Endothelial cell of umbilical vein (primary cell): ENCODE results near the gene PTBP3. TPM values are rescaled to one million over a fixed set of nuclear protein-coding genes. Genes with fewer than 3 reads are reported as not detected.

ENCODE experiments used
- BruUV-seq: library from RNA; stranded (reverse); fragments of 400-500 nt; replicated peaks from 2 replicates; lab custom pipeline; 2021; lab: Mats Ljungman, UMichigan
- CTCF ChIA-PET: fragments of 300-600, 350-600 bp; sonication (Branson Sonifier 250); formaldehyde crosslinking; loops from one replicate; lab custom pipeline; 2021; ENCODE audit warnings: antibody characterized with exemption, inconsistent platforms; lab: Charles Lee
- POLR2A ChIA-PET: fragments of 300-600, 350-600 bp; sonication (Branson Sonifier 250); formaldehyde crosslinking; loops from one replicate; lab custom pipeline; 2021; ENCODE audit warnings: antibody characterized with exemption, inconsistent platforms; lab: Charles Lee
- DNase-seq: peaks from one replicate; pipeline ENCODE4 v3.0.0-alpha.2; 2011; ENCODE audit warnings: low read depth, low spot score
- FAIRE-seq: peaks from 2 replicates; lab custom pipeline; 2011; peaks lifted over from hg19 to GRCh38; lab: Jason Lieb, UNC
- H2AFZ ChIP-seq: 2 replicates; pipeline ENCODE4 v1.6.0; 2012; ENCODE audit warnings: low read depth, low read length, control low read depth, inconsistent platforms
- H3K27ac ChIP-seq: 2 replicates; pipeline ENCODE4 v1.5.1; 2011; ENCODE audit warnings: low read depth, mild to moderate bottlenecking, control low read depth, low read length, moderate library complexity; ENCODE audit not compliant: insufficient read depth
- H3K27me3 ChIP-seq, 2 experiments: 2 replicates each; pipeline versions ENCODE4 v1.6.0 to v1.6.1; 2011; ENCODE audit warnings: low read length in 2 of 2, mixed read lengths in 1 of 2; ENCODE audit not compliant: control insufficient read depth in 2 of 2, insufficient read depth in 2 of 2
- H3K36me3 ChIP-seq, 2 experiments: 2 replicates in 1 of 2; 3 replicates in 1 of 2; pipeline ENCODE4 v1.5.1; 2011; ENCODE audit warnings: low read length in 2 of 2, mild to moderate bottlenecking in 1 of 2, moderate library complexity in 1 of 2; ENCODE audit not compliant: control insufficient read depth in 2 of 2, insufficient read depth in 2 of 2; ENCODE audit errors: extremely low read depth in 1 of 2
- H3K4me1 ChIP-seq: 3 replicates; pipeline ENCODE4 v1.5.1; 2011; ENCODE audit warnings: mild to moderate bottlenecking, low read length; ENCODE audit not compliant: control insufficient read depth, insufficient read depth; ENCODE audit errors: extremely low read depth
- H3K4me2 ChIP-seq: 2 replicates; pipeline ENCODE4 v1.6.1; 2011; ENCODE audit warnings: low read length, control low read depth, mixed read lengths; ENCODE audit not compliant: insufficient read depth
- H3K4me3 ChIP-seq, 3 experiments: fragments of 200-600 bp in 1 of 3; sonication (generic), shearing (Covaris generic) in 1 of 3; replicated peaks in 1 of 3; 2 replicates each; pipeline ENCODE4 v1.5.1; 2011 to 2016; ENCODE audit warnings: control low read depth in 3 of 3, low read length in 3 of 3, mild to moderate bottlenecking in 2 of 3, inconsistent platforms in 1 of 3, low read depth in 1 of 3, moderate library complexity in 1 of 3; ENCODE audit not compliant: insufficient read depth in 1 of 3
- H3K79me2 ChIP-seq: 2 replicates; pipeline ENCODE4 v1.6.0; 2012; ENCODE audit warnings: low read length, inconsistent platforms; ENCODE audit not compliant: control insufficient read depth, insufficient read depth
- H3K9ac ChIP-seq: replicated peaks from 2 replicates; pipeline ENCODE3; 2011; ENCODE audit warnings: low read length, control low read depth; ENCODE audit not compliant: insufficient read depth; ENCODE audit errors: extremely low read depth
- H3K9me1 ChIP-seq: replicated peaks from 3 replicates; pipeline ENCODE4 v1.6.0; 2011; ENCODE audit warnings: mild to moderate bottlenecking, low read length; ENCODE audit not compliant: control insufficient read depth, insufficient read depth; ENCODE audit errors: extremely low read depth
- H3K9me3 ChIP-seq: replicated peaks from 2 replicates; pipeline ENCODE4 v1.5.1; 2012; ENCODE audit warnings: low read length, inconsistent platforms; ENCODE audit not compliant: control insufficient read depth, insufficient read depth
- H4K20me1 ChIP-seq: replicated peaks from 2 replicates; pipeline ENCODE3; 2011; ENCODE audit warnings: mild to moderate bottlenecking, low read length; ENCODE audit not compliant: control insufficient read depth, insufficient read depth; ENCODE audit errors: extremely low read depth
- CTCF ChIP-seq, 2 donors: IDR thresholded peaks; 1 replicate in 1 of 2; 2 replicates in 1 of 2; pipeline ENCODE4 v1.5.1; 2011; ENCODE audit warnings: low read length in 2 of 2, mild to moderate bottlenecking in 2 of 2, moderate library complexity in 2 of 2, control low read depth in 1 of 2, inconsistent platforms in 1 of 2, low read depth in 1 of 2; ENCODE audit not compliant: insufficient read depth in 1 of 2; ENCODE audit errors: extremely low read depth in 1 of 2
- EZH2 ChIP-seq: IDR thresholded peaks from 2 replicates; pipeline ENCODE4 v1.6.1; 2012; ENCODE audit warnings: borderline replicate concordance, low read depth, mild to moderate bottlenecking, moderate library complexity, low read length, inconsistent platforms; ENCODE audit not compliant: severe bottlenecking
- FOS ChIP-seq: IDR thresholded peaks from 2 replicates; pipeline ENCODE4 v1.6.1; 2011; ENCODE audit warnings: mild to moderate bottlenecking, low read length, moderate library complexity, borderline replicate concordance; ENCODE audit not compliant: insufficient read depth
- GATA2 ChIP-seq: IDR thresholded peaks from 2 replicates; pipeline ENCODE4 v1.7.0; 2011; ENCODE audit warnings: low read depth, mild to moderate bottlenecking, moderate library complexity, mixed read lengths, low read length; ENCODE audit not compliant: insufficient read length, insufficient read depth
- JUN ChIP-seq: IDR thresholded peaks from 2 replicates; pipeline ENCODE4 v1.6.1; 2011; ENCODE audit warnings: borderline replicate concordance, low read depth; ENCODE audit not compliant: insufficient read length, insufficient read depth
- MAX ChIP-seq: IDR thresholded peaks from 2 replicates; pipeline ENCODE4 v1.6.1; 2011; ENCODE audit not compliant: insufficient read depth, insufficient read length
- MYC ChIP-seq: IDR thresholded peaks from one replicate; pipeline ENCODE4 v1.6.1; 2011; ENCODE audit warnings: mild to moderate bottlenecking, low read depth, low read length
- POLR2A ChIP-seq: IDR thresholded peaks from 2 replicates; pipeline ENCODE4 v1.6.1; 2012; ENCODE audit warnings: low read depth, mild to moderate bottlenecking, control low read depth, low read length
- POLR2AphosphoS5 ChIP-seq: IDR thresholded peaks from 2 replicates; pipeline ENCODE4 v1.6.1; 2012; ENCODE audit warnings: low read depth, mild to moderate bottlenecking, control low read depth, low read length, moderate library complexity; ENCODE audit not compliant: insufficient read depth
- dilution Hi-C: fragments of 300-500 bp; cut with MboI; formaldehyde crosslinking; loops from one replicate; pipeline ENCODE4 v1.15.0; 2019; ENCODE audit warnings: low sequenced_read_pairs; ENCODE audit not compliant: extremely low pct_ligation_motif_present
- intact Hi-C: fragments of 100-400 bp; cut with micrococcal nuclease; formaldehyde crosslinking; loops from one replicate; pipeline ENCODE4 v1.10.0; 2022
- polyA plus RNA-seq, 4 experiments: library from polyadenylated mRNA; depleted of rRNA in 3 of 4; stranded (reverse) in 3 of 4; unstranded in 1 of 4; fragments of >200 nt; gene quantifications; 2 replicates each; pipeline versions ENCODE4 v1.2.1 to v1.2.3, GENCODE V29; 2011 to 2012; ENCODE audit warnings: missing spikeins in 1 of 4
- total RNA-seq: library from RNA; stranded (reverse); gene quantifications from 2 replicates; pipeline ENCODE4 v1.2.3, GENCODE V29; 2021

PTBP3 gene
- total and polyA plus RNA-seq, 2 donors (not counting 3 experiments of a cell fraction or from before 2014, with no cell fraction given): 42.4 to 75.0 TPM

GRCh38 chr9:112377087-112377486, 43.7 kb upstream of the PTBP3 start:
- CTCF ChIA-PET: no interaction called here
- peak overlapping the region; percentile 99 for H3K4me2 ChIP-seq
- no peak overlapping the region for H3K4me3 ChIP-seq
- H3K79me2 ChIP-seq: peaks cover 7% of the 10 kb centered on the region
- FAIRE-seq (no peak), DNase-seq (no peak)
- dilution Hi-C loops: no loop called here
- no TSS peak for BruUV-seq
- no peaks in the 10 kb centered on the region for H3K9me1 ChIP-seq
- no peak overlapping the region for H2AFZ ChIP-seq
- peaks cover 19% of the 10 kb centered on the region for H3K4me1 ChIP-seq
- no peaks in the 10 kb centered on the region for H4K20me1 ChIP-seq
- no peak overlapping the region for H3K9ac ChIP-seq
- no peaks in the 10 kb centered on the region for H3K27me3 ChIP-seq
- no peak overlapping the region for H3K27ac ChIP-seq
- no peaks in the 10 kb centered on the region for H3K9me3 ChIP-seq
- TF ChIP-seq FOS (no peak), JUN (no peak), CTCF (IDR thresholded peaks at IDR 0.05; ENCODE audit: extremely low read depth in 1 of 2, insufficient read depth in 1 of 2, low read depth in 1 of 2, low read length in 2 of 2) (no peak), GATA2 (no peak), MAX (no peak), EZH2 (no peak), POLR2AphosphoS5 (no peak), POLR2A (no peak), MYC (no peak)
- POLR2A ChIA-PET: no interaction called here
- intact Hi-C loops: loop anchor here (5.0 kb wide), 1 partner anchor 110 kb away; the partner anchor contains the start of gene KIAA1958
- H3K36me3 ChIP-seq: no peaks in the 10 kb centered on the region
